Liver (tissue), 3 donors: ENCODE data around the gene F5.

Experiments used
- RAD21 ChIP-seq, 2 donors: IDR thresholded peaks; 2 replicates each; pipeline ENCODE4 v1.6.1; 2016; ENCODE audit warnings: antibody characterized with exemption in 2 of 2, mild to moderate bottlenecking in 2 of 2
- YY1 ChIP-seq: IDR thresholded peaks from 2 replicates; pipeline ENCODE4 v1.6.1; 2016; ENCODE audit warnings: antibody characterized with exemption, mild to moderate bottlenecking
- TF ChIP-seq, protein P1 (sequence below): fragments of 150-350 bp; IDR thresholded peaks from 2 replicates; pipeline ENCODE4 v1.5.1; 2017; ENCODE audit warnings: improper control_type of control experiment, low read depth, low read length; ENCODE audit not compliant: missing input control
- TF ChIP-seq, protein P2 (sequence below): IDR thresholded peaks from 2 replicates; pipeline ENCODE4 v1.6.1; 2016; ENCODE audit warnings: antibody characterized with exemption
- TF ChIP-seq, protein P3 (sequence below): IDR thresholded peaks from 2 replicates; pipeline ENCODE4 v1.6.1; 2016; ENCODE audit warnings: antibody characterized with exemption, mild to moderate bottlenecking
- donor health status: healthy.
- donor health status: healthy.

DNA sequence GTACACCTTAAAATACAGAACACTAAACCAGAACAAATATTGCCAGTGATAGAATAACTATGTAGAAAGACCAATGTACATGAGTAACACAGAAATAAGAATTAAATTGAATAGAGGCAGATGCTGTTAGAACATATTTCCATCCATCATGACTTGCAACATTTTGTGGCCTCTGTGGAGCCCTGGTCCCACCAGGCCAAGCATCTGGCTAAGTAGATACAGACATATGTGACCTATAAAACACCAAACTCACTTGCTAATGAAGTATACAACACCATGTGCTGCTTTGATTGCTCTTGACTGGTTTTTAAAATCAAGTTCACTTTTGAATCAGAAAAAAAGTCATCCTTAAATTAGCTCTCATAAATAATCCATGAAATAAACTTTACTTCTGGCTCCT lies 121.0 kb downstream of the F5 start:
- TF ChIP-seq, protein P1, sequence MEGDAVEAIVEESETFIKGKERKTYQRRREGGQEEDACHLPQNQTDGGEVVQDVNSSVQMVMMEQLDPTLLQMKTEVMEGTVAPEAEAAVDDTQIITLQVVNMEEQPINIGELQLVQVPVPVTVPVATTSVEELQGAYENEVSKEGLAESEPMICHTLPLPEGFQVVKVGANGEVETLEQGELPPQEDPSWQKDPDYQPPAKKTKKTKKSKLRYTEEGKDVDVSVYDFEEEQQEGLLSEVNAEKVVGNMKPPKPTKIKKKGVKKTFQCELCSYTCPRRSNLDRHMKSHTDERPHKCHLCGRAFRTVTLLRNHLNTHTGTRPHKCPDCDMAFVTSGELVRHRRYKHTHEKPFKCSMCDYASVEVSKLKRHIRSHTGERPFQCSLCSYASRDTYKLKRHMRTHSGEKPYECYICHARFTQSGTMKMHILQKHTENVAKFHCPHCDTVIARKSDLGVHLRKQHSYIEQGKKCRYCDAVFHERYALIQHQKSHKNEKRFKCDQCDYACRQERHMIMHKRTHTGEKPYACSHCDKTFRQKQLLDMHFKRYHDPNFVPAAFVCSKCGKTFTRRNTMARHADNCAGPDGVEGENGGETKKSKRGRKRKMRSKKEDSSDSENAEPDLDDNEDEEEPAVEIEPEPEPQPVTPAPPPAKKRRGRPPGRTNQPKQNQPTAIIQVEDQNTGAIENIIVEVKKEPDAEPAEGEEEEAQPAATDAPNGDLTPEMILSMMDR, result no peak
- TF ChIP-seq RAD21 (IDR thresholded peaks at IDR 0.05) (no peak), YY1 (no peak)
- TF ChIP-seq, protein P2, sequence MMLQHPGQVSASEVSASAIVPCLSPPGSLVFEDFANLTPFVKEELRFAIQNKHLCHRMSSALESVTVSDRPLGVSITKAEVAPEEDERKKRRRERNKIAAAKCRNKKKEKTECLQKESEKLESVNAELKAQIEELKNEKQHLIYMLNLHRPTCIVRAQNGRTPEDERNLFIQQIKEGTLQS, result no peak
- TF ChIP-seq, protein P3, sequence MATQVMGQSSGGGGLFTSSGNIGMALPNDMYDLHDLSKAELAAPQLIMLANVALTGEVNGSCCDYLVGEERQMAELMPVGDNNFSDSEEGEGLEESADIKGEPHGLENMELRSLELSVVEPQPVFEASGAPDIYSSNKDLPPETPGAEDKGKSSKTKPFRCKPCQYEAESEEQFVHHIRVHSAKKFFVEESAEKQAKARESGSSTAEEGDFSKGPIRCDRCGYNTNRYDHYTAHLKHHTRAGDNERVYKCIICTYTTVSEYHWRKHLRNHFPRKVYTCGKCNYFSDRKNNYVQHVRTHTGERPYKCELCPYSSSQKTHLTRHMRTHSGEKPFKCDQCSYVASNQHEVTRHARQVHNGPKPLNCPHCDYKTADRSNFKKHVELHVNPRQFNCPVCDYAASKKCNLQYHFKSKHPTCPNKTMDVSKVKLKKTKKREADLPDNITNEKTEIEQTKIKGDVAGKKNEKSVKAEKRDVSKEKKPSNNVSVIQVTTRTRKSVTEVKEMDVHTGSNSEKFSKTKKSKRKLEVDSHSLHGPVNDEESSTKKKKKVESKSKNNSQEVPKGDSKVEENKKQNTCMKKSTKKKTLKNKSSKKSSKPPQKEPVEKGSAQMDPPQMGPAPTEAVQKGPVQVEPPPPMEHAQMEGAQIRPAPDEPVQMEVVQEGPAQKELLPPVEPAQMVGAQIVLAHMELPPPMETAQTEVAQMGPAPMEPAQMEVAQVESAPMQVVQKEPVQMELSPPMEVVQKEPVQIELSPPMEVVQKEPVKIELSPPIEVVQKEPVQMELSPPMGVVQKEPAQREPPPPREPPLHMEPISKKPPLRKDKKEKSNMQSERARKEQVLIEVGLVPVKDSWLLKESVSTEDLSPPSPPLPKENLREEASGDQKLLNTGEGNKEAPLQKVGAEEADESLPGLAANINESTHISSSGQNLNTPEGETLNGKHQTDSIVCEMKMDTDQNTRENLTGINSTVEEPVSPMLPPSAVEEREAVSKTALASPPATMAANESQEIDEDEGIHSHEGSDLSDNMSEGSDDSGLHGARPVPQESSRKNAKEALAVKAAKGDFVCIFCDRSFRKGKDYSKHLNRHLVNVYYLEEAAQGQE, result no peak
